ENCODE measurements around the gene XAB2.

GRCh38 chr19:7600721-7601120 lies 28.6 kb downstream of the XAB2 start:
- TF ChIP-seq CTCF (IDR thresholded peaks at IDR 0.05 in 8 of 11, conservative IDR thresholded peaks at IDR 0.05 in 3 of 11) = no peak
- TF ChIP-seq POLR2A (IDR thresholded peaks at IDR 0.05) = no peak
